Measurements from ENCODE around the gene CFAP77. TPM values are rescaled to one million over a fixed set of nuclear protein-coding genes. Genes with fewer than 3 reads are reported as not detected.

CFAP77 gene
- total RNA-seq, 1 donor from 2014 or later: 2.5 TPM

- intact Hi-C loops (cut with micrococcal nuclease): loop anchor here (5.0 kb wide), 1 partner anchor 287 kb away; no protein-coding TSS in a partner anchor
- no peak overlapping the region for H3K27ac ChIP-seq (replicated peaks)
- no peaks in the 10 kb centered on the region for H3K4me1 ChIP-seq
- no peak for DNase-seq
- H3K36me3 ChIP-seq: no peaks in the 10 kb centered on the region
- H3K27me3 ChIP-seq (ENCODE audit: low read depth): peaks cover 47% of the 10 kb centered on the region
- no peaks in the 10 kb centered on the region for H3K9me3 ChIP-seq (replicated peaks)
- no peak overlapping the region for H3K4me3 ChIP-seq
- TF ChIP-seq CTCF (IDR thresholded peaks at IDR 0.05; ENCODE audit: borderline replicate concordance): no peak
These were observed 100.2 kb downstream of the CFAP77 start for GRCh38 chr9:132509928-132510874.

- Histone ChIP-seq H3K36me3 (no peaks in the 10 kb centered on the region), H3K4me3 (no peak overlapping the region), H3K27ac (replicated peaks) (no peak overlapping the region), H3K27me3 (ENCODE audit: low read depth) (peaks cover 50% of the 10 kb centered on the region), H3K9me3 (replicated peaks) (no peaks in the 10 kb centered on the region), H3K4me1 (no peaks in the 10 kb centered on the region)
- DNase-seq: no peak
- TF ChIP-seq CTCF (IDR thresholded peaks at IDR 0.05; ENCODE audit: borderline replicate concordance): no peak
- intact Hi-C loops (cut with micrococcal nuclease): no loop called here
These were observed 101.4 kb downstream of the CFAP77 start for GRCh38 chr9:132511191-132511999.

GRCh38 chr9:132513416-132513815, 103.4 kb downstream of the CFAP77 start:
- Histone ChIP-seq H3K9me3 (replicated peaks) (no peaks in the 10 kb centered on the region), H3K27ac (replicated peaks) (no peak overlapping the region), H3K27me3 (ENCODE audit: low read depth) (peaks cover 63% of the 10 kb centered on the region), H3K4me1 (no peaks in the 10 kb centered on the region), H3K4me3 (no peak overlapping the region), H3K36me3 (no peaks in the 10 kb centered on the region)
- TF ChIP-seq CTCF (IDR thresholded peaks at IDR 0.05; ENCODE audit: borderline replicate concordance): no peak
- intact Hi-C loops (cut with micrococcal nuclease): no loop called here
- DNase-seq: no peak

GRCh38 chr9:132514011-132514744, 104.2 kb downstream of the CFAP77 start:
- H3K4me1 ChIP-seq: no peaks in the 10 kb centered on the region
- no peak overlapping the region for H3K4me3 ChIP-seq
- no peak for DNase-seq
- H3K27me3 ChIP-seq (ENCODE audit: low read depth): peaks cover 68% of the 10 kb centered on the region
- no peaks in the 10 kb centered on the region for H3K9me3 ChIP-seq (replicated peaks)
- no peak for TF ChIP-seq CTCF (IDR thresholded peaks at IDR 0.05; ENCODE audit: borderline replicate concordance)
- no peak overlapping the region for H3K27ac ChIP-seq (replicated peaks)
- intact Hi-C loops (cut with micrococcal nuclease): no loop called here
- H3K36me3 ChIP-seq: no peaks in the 10 kb centered on the region

- no peak for TF ChIP-seq CTCF (IDR thresholded peaks at IDR 0.05; ENCODE audit: borderline replicate concordance)
- H3K27me3 ChIP-seq (ENCODE audit: low read depth): peaks cover 68% of the 10 kb centered on the region
- no peak overlapping the region for H3K4me3 ChIP-seq
- H3K4me1 ChIP-seq: no peaks in the 10 kb centered on the region
- no peak for DNase-seq
- intact Hi-C loops (cut with micrococcal nuclease): no loop called here
- H3K27ac ChIP-seq (replicated peaks): no peak overlapping the region
- no peaks in the 10 kb centered on the region for H3K36me3 ChIP-seq
- no peaks in the 10 kb centered on the region for H3K9me3 ChIP-seq (replicated peaks)
These were observed 104.8 kb downstream of the CFAP77 start for GRCh38 chr9:132514821-132515220.

All from left ventricle myocardium inferior (tissue), 1 donor.